NCI-H1694 treated with DMSO at 0.1 percent for 48 hours (cell line): Measurements from ENCODE around the gene IRGQ.
A peak's percentile ranks its signal among the peaks of the same experiment; 100 is the strongest.

ENCODE experiments used
- DNase-seq: peaks from one replicate; lab custom pipeline; 2025; lab: John Stamatoyannopoulos, UW

The IRGQ gene

DNA sequence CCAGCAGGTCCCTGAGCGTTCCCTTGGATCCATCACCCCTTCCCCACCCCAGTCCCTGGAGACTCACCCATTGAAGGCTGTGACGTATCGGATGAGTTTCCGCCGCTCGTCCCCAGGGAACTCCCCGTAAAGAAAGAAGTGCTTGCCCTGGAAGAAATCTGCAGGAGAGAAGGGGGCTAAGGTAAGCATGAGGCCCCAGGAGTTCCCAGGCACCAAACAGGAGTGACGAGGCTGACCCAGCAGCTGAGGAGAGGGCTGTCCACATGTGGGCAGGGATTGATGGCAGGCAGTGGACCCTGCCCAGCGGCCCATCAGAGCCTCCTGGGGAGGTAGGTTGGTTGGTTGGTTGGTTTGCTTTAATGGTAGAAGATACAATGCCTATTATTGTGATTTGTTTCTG, 51.9 kb downstream of the IRGQ start:
- DNase-seq = no peak

DNA sequence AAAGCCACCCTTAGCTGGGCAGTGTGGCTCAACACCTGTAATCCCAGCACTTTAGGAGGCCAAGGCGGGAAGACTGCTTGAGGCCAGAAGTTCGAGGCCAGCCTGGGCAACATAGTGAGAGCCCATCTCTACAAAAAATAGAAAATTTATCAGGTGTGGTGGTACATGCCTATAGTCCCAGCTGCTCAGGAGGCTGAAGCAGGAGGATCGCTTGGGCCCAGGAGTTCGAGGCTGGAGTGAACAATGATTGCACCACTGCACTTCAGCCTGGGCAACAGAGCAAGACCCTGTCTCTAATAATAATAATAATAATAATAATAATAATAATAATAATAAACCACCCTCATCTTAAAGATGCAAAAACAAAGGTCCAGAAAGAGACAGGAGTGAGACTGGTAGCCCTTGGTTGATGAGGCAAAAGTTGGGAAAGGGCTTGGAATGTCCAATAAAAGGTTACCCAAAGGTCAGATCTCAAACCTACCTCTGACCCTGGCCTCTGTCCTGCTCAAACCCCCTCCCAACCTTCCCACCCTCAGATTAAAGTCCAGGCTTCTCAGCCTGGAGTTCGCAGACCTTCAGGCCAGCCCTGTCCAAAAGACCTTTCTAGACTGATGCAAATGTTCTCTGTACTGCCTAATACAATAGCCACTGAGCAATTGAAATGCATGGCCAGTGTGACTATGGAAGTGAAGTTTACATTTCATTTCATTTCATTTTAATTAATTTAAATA, 53.8 kb downstream of the IRGQ start:
- no peak for DNase-seq

DNA sequence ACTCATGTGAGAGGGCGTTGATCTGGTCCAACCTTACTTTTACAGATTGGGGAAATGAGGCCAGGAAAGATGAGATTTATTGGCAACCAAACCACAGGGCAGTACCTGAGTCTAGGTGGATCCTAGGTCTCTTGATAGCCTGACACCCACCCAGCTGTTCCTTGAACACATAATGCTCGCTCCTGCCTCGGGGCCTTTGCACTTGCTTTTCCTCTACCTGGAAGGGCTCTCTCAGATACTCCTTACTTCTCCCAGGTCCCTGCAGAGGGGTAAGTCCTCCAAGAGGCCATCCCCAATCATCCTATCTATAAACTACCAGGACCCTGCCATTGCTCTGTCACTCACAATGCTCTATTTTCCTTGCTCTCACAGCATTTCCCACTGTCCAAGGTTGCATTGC, 55.6 kb downstream of the IRGQ start:
- DNase-seq = no peak

DNA sequence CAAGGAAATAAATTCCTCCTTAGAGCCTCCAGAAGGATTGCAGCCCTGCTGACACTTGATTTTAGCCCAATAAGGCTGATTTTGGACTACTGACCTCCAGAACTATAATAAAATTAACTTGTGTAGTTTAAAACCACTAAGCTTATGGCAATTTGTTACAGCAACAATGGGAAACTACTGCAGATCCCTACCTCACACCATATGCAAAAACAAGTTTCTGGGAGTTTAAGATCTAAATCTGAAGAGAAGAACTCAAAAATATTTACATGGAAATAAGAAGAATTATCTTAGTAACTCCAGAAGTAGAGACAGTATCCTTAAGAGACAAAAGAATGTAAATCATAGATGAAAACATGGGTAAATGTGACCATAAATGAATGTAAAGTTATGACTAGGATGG, 57.0 kb downstream of the IRGQ start:
- no peak for DNase-seq

DNA sequence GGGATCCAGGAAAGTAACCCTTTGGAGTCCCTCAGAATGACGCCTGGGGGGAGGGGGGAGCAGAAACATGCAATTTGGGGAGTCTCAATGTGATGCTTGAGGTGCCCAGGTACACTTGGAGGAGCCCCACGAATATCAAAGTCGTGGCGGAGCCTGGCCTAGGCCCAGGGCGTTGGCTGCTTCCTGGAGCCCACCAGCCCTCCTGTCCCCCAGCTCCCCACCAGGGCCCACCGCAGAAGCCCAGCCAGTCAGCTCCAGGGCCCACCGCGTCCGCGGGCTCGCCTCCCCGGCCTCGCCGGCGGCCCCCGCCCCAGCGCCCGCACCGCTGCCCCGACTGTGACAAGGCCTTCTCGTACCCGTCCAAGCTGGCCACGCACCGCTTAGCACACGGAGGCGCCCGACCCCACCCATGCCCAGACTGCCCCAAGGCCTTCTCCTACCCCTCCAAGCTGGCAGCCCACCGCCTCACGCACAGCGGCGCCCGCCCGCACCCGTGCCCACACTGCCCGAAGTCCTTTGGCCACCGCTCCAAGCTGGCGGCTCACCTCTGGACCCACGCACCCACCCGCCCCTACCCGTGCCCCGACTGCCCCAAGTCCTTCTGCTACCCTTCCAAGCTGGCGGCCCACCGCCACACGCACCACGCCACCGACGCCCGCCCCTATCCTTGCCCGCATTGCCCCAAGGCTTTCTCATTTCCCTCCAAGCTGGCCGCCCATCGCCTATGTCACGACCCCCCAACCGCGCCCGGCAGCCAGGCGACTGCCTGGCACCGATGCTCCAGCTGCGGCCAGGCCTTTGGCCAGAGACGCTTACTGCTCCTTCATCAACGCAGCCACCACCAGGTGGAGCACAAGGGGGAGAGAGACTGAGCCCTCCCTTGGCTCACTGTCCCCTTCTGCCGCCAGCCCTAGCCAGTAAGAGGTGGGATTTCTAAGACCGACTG, 60.8 kb downstream of the IRGQ start:
- DNase-seq = peak; percentile 9
